A549 (cell line): ENCODE measurements around the gene GRIK1.

Experiments
- CHD2 ChIP-seq: fragments of 150-350 bp; IDR thresholded peaks from 2 replicates; pipeline ENCODE4 v1.6.1; 2014; ENCODE audit warnings: low read length; ENCODE audit not compliant: partially characterized antibody
- EP300 ChIP-seq, 2 experiments: fragments of >200 bp; sonication (Bioruptor Twin); formaldehyde crosslinking; IDR thresholded peaks; 2 replicates in 1 of 2; 3 replicates in 1 of 2; pipeline ENCODE4 v1.6.1; 2016 to 2017
- FOXS1 ChIP-seq: fragments of 250-450 bp; sonication (Bioruptor Pico); IDR thresholded peaks from 2 replicates; pipeline ENCODE4 v1.5.0; 2020; ENCODE audit warnings: mild to moderate bottlenecking, moderate library complexity
- JUNB ChIP-seq: fragments of >200 bp; sonication (Bioruptor Twin); formaldehyde crosslinking; IDR thresholded peaks from 2 replicates; pipeline ENCODE4 v1.6.1; 2016
- NPAS2 ChIP-seq: fragments of 250-450 bp; sonication (Bioruptor Pico); IDR thresholded peaks from 2 replicates; pipeline ENCODE4 v1.8.0; 2022; ENCODE audit warnings: mild to moderate bottlenecking, moderate library complexity, borderline replicate concordance
- POLR2A ChIP-seq: IDR thresholded peaks from 2 replicates; pipeline ENCODE4 v1.6.1; 2012; ENCODE audit warnings: mild to moderate bottlenecking, low read length
- TF ChIP-seq, protein P1 (sequence below): fragments of 200-600 bp; sonication (generic); IDR thresholded peaks from 2 replicates; pipeline ENCODE4 v1.6.1; 2016; ENCODE audit warnings: antibody characterized with exemption, mild to moderate bottlenecking, moderate library complexity
- TF ChIP-seq, protein P2 (sequence below): fragments of >200 bp; sonication (Bioruptor Twin); formaldehyde crosslinking; IDR thresholded peaks from 3 replicates; pipeline ENCODE4 v1.5.1; 2016

DNA sequence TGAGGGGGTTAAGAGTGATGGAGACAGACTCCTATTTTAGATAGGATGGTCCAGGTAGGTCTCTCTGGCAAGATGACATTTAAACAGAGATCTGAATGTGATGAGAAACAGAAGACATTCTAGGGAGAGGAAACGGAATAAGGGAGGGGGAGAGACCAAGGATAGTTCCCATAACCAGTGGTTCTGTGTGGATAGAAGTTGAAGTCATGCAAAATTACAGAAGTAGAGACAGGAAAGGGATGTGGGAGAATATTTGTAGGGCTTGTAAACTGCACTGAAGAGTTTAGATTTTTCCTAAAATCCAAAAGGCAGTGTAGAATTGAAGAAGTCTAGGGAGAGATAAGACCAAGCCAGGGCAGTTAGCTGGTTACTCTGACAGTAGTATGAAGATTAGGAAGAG is 200.6 kb downstream of the GRIK1 start:
- TF ChIP-seq JUNB (no peak), POLR2A (no peak), FOXS1 (CRISPR knock-in tag) (no peak), CHD2 (no peak), NPAS2 (CRISPR knock-in tag) (no peak), EP300 (IDR thresholded peaks at IDR 0.05) (no peak)
- TF ChIP-seq, protein P1, sequence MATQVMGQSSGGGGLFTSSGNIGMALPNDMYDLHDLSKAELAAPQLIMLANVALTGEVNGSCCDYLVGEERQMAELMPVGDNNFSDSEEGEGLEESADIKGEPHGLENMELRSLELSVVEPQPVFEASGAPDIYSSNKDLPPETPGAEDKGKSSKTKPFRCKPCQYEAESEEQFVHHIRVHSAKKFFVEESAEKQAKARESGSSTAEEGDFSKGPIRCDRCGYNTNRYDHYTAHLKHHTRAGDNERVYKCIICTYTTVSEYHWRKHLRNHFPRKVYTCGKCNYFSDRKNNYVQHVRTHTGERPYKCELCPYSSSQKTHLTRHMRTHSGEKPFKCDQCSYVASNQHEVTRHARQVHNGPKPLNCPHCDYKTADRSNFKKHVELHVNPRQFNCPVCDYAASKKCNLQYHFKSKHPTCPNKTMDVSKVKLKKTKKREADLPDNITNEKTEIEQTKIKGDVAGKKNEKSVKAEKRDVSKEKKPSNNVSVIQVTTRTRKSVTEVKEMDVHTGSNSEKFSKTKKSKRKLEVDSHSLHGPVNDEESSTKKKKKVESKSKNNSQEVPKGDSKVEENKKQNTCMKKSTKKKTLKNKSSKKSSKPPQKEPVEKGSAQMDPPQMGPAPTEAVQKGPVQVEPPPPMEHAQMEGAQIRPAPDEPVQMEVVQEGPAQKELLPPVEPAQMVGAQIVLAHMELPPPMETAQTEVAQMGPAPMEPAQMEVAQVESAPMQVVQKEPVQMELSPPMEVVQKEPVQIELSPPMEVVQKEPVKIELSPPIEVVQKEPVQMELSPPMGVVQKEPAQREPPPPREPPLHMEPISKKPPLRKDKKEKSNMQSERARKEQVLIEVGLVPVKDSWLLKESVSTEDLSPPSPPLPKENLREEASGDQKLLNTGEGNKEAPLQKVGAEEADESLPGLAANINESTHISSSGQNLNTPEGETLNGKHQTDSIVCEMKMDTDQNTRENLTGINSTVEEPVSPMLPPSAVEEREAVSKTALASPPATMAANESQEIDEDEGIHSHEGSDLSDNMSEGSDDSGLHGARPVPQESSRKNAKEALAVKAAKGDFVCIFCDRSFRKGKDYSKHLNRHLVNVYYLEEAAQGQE: no peak
- TF ChIP-seq, protein P2, sequence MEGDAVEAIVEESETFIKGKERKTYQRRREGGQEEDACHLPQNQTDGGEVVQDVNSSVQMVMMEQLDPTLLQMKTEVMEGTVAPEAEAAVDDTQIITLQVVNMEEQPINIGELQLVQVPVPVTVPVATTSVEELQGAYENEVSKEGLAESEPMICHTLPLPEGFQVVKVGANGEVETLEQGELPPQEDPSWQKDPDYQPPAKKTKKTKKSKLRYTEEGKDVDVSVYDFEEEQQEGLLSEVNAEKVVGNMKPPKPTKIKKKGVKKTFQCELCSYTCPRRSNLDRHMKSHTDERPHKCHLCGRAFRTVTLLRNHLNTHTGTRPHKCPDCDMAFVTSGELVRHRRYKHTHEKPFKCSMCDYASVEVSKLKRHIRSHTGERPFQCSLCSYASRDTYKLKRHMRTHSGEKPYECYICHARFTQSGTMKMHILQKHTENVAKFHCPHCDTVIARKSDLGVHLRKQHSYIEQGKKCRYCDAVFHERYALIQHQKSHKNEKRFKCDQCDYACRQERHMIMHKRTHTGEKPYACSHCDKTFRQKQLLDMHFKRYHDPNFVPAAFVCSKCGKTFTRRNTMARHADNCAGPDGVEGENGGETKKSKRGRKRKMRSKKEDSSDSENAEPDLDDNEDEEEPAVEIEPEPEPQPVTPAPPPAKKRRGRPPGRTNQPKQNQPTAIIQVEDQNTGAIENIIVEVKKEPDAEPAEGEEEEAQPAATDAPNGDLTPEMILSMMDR: no peak
